Measurements from ENCODE around the gene CDHR3. TPM values are rescaled to one million over a fixed set of nuclear protein-coding genes. Genes with fewer than 3 reads are reported as not detected.

The CDHR3 gene
- total and polyA plus RNA-seq, 2 of the 8 experiments (the other 6 are each of a cell fraction or from before 2014, with no cell fraction given), result 6.4 to 6.8 TPM

- TF ChIP-seq CHD7 (IDR thresholded peaks at IDR 0.05; ENCODE audit: insufficient replicate concordance, low read length) (no peak), MAX (IDR thresholded peaks at IDR 0.05) (peak; percentile 64), E2F6 (IDR thresholded peaks at IDR 0.05) (peak; percentile 52; the same call in 1 of the 2 replicates), SIN3A (conservative IDR thresholded peaks at IDR 0.05 in 1 of 2, IDR thresholded peaks at IDR 0.05 in 1 of 2; ENCODE audit: low read depth in 1 of 2, low read length in 2 of 2) (no peak), ATF3 (IDR thresholded peaks at IDR 0.05; ENCODE audit: insufficient read depth, low read depth, low read length) (no peak), CBX5 (IDR thresholded peaks at IDR 0.05; ENCODE audit: low read depth, low read length) (no peak), RAD21 (IDR thresholded peaks at IDR 0.05 in 1 of 2, conservative IDR thresholded peaks at IDR 0.05 in 1 of 2; ENCODE audit: low read depth in 2 of 2, low read length in 2 of 2) (peak; percentile 79 to 84)
These were observed 76.5 kb downstream of the CDHR3 start (continued) for GRCh38 chr7:106039486-106040060.
